A549 (cell line): ENCODE data around the gene CCDC63.

Experiments
- BHLHE40 ChIP-seq: IDR thresholded peaks from 2 replicates; pipeline ENCODE4 v1.6.1; 2012; ENCODE audit warnings: low read depth, low read length, inconsistent platforms
- EP300 ChIP-seq, 2 experiments: fragments of >200 bp; sonication (Bioruptor Twin); formaldehyde crosslinking; IDR thresholded peaks; 2 replicates in 1 of 2; 3 replicates in 1 of 2; pipeline ENCODE4 v1.6.1; 2016 to 2017
- ESRRA ChIP-seq: fragments of 150-350 bp; IDR thresholded peaks from 2 replicates; pipeline ENCODE4 v1.6.1; 2014; ENCODE audit warnings: mild to moderate bottlenecking, low read length, borderline replicate concordance
- JUN ChIP-seq, 2 experiments: fragments of >200 bp; sonication (Bioruptor Twin); formaldehyde crosslinking; IDR thresholded peaks; 2 replicates in 1 of 2; 3 replicates in 1 of 2; pipeline ENCODE4 v1.6.1; 2016 to 2017
- NPAS2 ChIP-seq: fragments of 250-450 bp; sonication (Bioruptor Pico); IDR thresholded peaks from 2 replicates; pipeline ENCODE4 v1.8.0; 2022; ENCODE audit warnings: mild to moderate bottlenecking, moderate library complexity, borderline replicate concordance
- RAD21 ChIP-seq, 2 experiments: fragments of >200 bp in 1 of 2; sonication (Bioruptor Twin) in 1 of 2; formaldehyde crosslinking in 1 of 2; IDR thresholded peaks in 1 of 2; conservative IDR thresholded peaks in 1 of 2; 2 replicates in 1 of 2; 3 replicates in 1 of 2; pipeline ENCODE4 v1.6.1; 2012 to 2018; ENCODE audit warnings: inconsistent platforms in 1 of 2
- RCOR1 ChIP-seq: fragments of 150-350 bp; IDR thresholded peaks from 2 replicates; pipeline ENCODE4 v1.6.1; 2014; ENCODE audit warnings: antibody characterized with exemption, low read length, low read depth
- USF2 ChIP-seq: fragments of 450-650 bp; IDR thresholded peaks from 2 replicates; pipeline ENCODE4 v1.6.1; 2014; ENCODE audit warnings: antibody characterized with exemption
- TF ChIP-seq, protein P1 (sequence below): fragments of >200 bp; sonication (Bioruptor Twin); formaldehyde crosslinking; IDR thresholded peaks from 3 replicates; pipeline ENCODE4 v1.5.1; 2016
- TF ChIP-seq, protein P2 (sequence below): IDR thresholded peaks from 2 replicates; pipeline ENCODE4 v1.6.1; 2012

GRCh38 chr12:110869803-110870202, 23.0 kb downstream of the CCDC63 start:
- TF ChIP-seq ESRRA, result no peak
- TF ChIP-seq, protein P1, sequence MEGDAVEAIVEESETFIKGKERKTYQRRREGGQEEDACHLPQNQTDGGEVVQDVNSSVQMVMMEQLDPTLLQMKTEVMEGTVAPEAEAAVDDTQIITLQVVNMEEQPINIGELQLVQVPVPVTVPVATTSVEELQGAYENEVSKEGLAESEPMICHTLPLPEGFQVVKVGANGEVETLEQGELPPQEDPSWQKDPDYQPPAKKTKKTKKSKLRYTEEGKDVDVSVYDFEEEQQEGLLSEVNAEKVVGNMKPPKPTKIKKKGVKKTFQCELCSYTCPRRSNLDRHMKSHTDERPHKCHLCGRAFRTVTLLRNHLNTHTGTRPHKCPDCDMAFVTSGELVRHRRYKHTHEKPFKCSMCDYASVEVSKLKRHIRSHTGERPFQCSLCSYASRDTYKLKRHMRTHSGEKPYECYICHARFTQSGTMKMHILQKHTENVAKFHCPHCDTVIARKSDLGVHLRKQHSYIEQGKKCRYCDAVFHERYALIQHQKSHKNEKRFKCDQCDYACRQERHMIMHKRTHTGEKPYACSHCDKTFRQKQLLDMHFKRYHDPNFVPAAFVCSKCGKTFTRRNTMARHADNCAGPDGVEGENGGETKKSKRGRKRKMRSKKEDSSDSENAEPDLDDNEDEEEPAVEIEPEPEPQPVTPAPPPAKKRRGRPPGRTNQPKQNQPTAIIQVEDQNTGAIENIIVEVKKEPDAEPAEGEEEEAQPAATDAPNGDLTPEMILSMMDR, result no peak
- TF ChIP-seq NPAS2, result no peak
- TF ChIP-seq RCOR1, result no peak
- no peak for TF ChIP-seq JUN (IDR thresholded peaks at IDR 0.05)
- no peak for TF ChIP-seq EP300 (IDR thresholded peaks at IDR 0.05)
- TF ChIP-seq BHLHE40, result no peak
- TF ChIP-seq RAD21 (conservative IDR thresholded peaks at IDR 0.05 in 1 of 2, IDR thresholded peaks at IDR 0.05 in 1 of 2), result no peak
- TF ChIP-seq, protein P2, sequence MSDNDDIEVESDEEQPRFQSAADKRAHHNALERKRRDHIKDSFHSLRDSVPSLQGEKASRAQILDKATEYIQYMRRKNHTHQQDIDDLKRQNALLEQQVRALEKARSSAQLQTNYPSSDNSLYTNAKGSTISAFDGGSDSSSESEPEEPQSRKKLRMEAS, result no peak
- no peak for TF ChIP-seq USF2
